Nephron progenitor cell (in vitro differentiated cells): Measurements from ENCODE around the gene TNPO3.

Experiments used
- DNase-seq: peaks from one replicate; pipeline ENCODE4 v3.0.0; 2021
- H3K27ac Mint-ChIP-seq: 2 replicates; pipeline ENCODE4 v1.8.0; 2021; ENCODE audit warnings: mild to moderate bottlenecking, moderate library complexity, mixed read lengths
- H3K27me3 Mint-ChIP-seq: 2 replicates; pipeline ENCODE4 v1.8.0; 2021; ENCODE audit warnings: mild to moderate bottlenecking, low read depth, mixed read lengths; ENCODE audit not compliant: poor library complexity
- H3K36me3 Mint-ChIP-seq: 2 replicates; pipeline ENCODE4 v1.8.0; 2021; ENCODE audit warnings: low read depth, mixed read lengths
- H3K4me1 Mint-ChIP-seq: 2 replicates; pipeline ENCODE4 v1.8.0; 2021; ENCODE audit warnings: mixed read lengths
- H3K4me3 Mint-ChIP-seq: 2 replicates; pipeline ENCODE4 v1.8.0; 2021; ENCODE audit warnings: mild to moderate bottlenecking, moderate library complexity, mixed read lengths
- H3K9me3 Mint-ChIP-seq: 2 replicates; pipeline ENCODE4 v1.8.0; 2021; ENCODE audit warnings: mild to moderate bottlenecking, moderate library complexity, mixed read lengths
- CTCF ChIP-seq: fragments of 200-600 bp; sonication (generic); IDR thresholded peaks from 2 replicates; pipeline ENCODE4 v1.5.0; 2021; ENCODE audit warnings: antibody characterized with exemption

TNPO3 gene

GRCh38 chr7:128904381-128905197, 150.3 kb downstream of the TNPO3 start:
- H3K27me3 Mint-ChIP-seq = no peaks in the 10 kb centered on the region
- TF ChIP-seq CTCF = peak; percentile 49
- no peak for DNase-seq
- no peak overlapping the region for H3K27ac Mint-ChIP-seq
- H3K4me3 Mint-ChIP-seq = no peak overlapping the region
- peaks cover 20% of the 10 kb centered on the region for H3K4me1 Mint-ChIP-seq
- peaks cover 15% of the 10 kb centered on the region for H3K9me3 Mint-ChIP-seq
- H3K36me3 Mint-ChIP-seq = peaks cover 60% of the 10 kb centered on the region
